ENCODE results near the gene FIGN. TPM values are rescaled to one million over a fixed set of nuclear protein-coding genes. Genes with fewer than 3 reads are reported as not detected.

Gene FIGN
- total and polyA plus RNA-seq, 2 donors from 2014 or later, result 1.1 to 8.0 TPM

DNA sequence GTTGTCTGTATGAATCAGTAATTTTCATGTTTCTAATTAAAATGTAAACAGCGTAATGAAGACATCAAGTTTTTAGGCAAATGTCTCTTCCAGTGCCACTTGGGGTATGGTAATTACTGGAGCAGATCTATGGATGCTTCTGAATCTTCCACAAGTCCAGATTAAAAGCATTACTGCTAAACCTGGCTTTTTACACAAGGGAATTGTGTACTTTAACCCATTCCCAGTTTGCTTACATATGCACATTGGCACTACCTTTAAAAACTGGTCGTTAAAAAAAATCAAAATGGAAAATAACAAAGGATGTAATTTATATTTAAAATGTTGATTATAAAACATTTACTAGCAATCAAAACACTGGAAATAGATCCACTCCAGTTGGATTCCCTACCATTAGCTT, 19.7 kb downstream of the FIGN start:
- H3K4me1 ChIP-seq (ENCODE audit: control insufficient read depth in 2 of 3, insufficient read depth in 2 of 3, low read depth in 1 of 3, low read length in 3 of 3), result peaks cover 0 to 8% (median 3%) of the 10 kb centered on the region in 3 donors
- no peak overlapping the region for H3K27ac ChIP-seq (ENCODE audit: low read depth in 2 of 2, low read length in 2 of 2)
- H3K9me3 ChIP-seq (ENCODE audit: control insufficient read depth in 2 of 3, insufficient read depth in 1 of 3, low read length in 3 of 3), result no peaks in the 10 kb centered on the region
- no peaks in the 10 kb centered on the region for H3K27me3 ChIP-seq (ENCODE audit: control insufficient read depth, insufficient read depth, low read length)
- DNase-seq, result no peak
- no peaks in the 10 kb centered on the region for H3K36me3 ChIP-seq (ENCODE audit: control insufficient read depth in 2 of 3, insufficient read depth in 3 of 3, low read length in 3 of 3)
- no peak overlapping the region for H3K9ac ChIP-seq (ENCODE audit: low read length in 3 of 3)
- no peak for TF ChIP-seq CTCF (IDR thresholded peaks at IDR 0.05; ENCODE audit: borderline replicate concordance, extremely low read depth, insufficient read depth)
- no peak overlapping the region for H3K4me3 ChIP-seq (ENCODE audit: low read length in 3 of 3)
- intact Hi-C loops (cut with DNase I), result no loop called here
- no peak for FAIRE-seq

DNA sequence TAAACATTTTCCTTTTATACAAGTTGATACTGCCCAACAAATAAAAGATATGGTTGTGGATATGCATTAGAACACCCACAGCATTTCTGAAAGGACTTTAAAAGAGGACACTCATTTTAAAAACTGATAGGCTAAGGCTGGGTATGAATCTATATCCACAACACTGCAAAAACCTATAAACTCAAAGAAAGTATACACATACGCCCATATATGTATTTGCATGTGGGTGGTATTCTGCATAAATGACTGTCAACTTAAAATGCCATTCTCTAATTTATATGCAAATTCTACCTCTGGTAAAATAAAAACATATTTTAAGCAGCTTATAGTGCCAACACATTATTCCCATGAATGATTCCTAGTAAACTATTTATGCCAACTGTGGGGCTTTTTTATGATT, 20.1 kb downstream of the FIGN start:
- FAIRE-seq, result no peak
- DNase-seq, result no peak
- Histone ChIP-seq H3K27me3 (ENCODE audit: control insufficient read depth, insufficient read depth, low read length) (no peaks in the 10 kb centered on the region), H3K4me1 (ENCODE audit: control insufficient read depth in 2 of 3, insufficient read depth in 2 of 3, low read depth in 1 of 3, low read length in 3 of 3) (peaks cover 0 to 8% (median 3%) of the 10 kb centered on the region in 3 donors), H3K27ac (ENCODE audit: low read depth in 2 of 2, low read length in 2 of 2) (no peak overlapping the region), H3K4me3 (ENCODE audit: low read length in 3 of 3) (no peak overlapping the region), H3K9ac (ENCODE audit: low read length in 3 of 3) (no peak overlapping the region), H3K36me3 (ENCODE audit: control insufficient read depth in 2 of 3, insufficient read depth in 3 of 3, low read length in 3 of 3) (no peaks in the 10 kb centered on the region), H3K9me3 (ENCODE audit: control insufficient read depth in 2 of 3, insufficient read depth in 1 of 3, low read length in 3 of 3) (no peaks in the 10 kb centered on the region)
- TF ChIP-seq CTCF (IDR thresholded peaks at IDR 0.05; ENCODE audit: borderline replicate concordance, extremely low read depth, insufficient read depth), result no peak
- intact Hi-C loops (cut with DNase I), result no loop called here

- H3K27me3 ChIP-seq (ENCODE audit: control insufficient read depth, insufficient read depth, low read length), result no peaks in the 10 kb centered on the region
- H3K9ac ChIP-seq (ENCODE audit: low read length in 3 of 3), result no peak overlapping the region
- peaks cover 0 to 8% (median 3%) of the 10 kb centered on the region in 3 donors for H3K4me1 ChIP-seq (ENCODE audit: control insufficient read depth in 2 of 3, insufficient read depth in 2 of 3, low read depth in 1 of 3, low read length in 3 of 3)
- intact Hi-C loops (cut with DNase I), result no loop called here
- H3K27ac ChIP-seq (ENCODE audit: low read depth in 2 of 2, low read length in 2 of 2), result no peak overlapping the region
- FAIRE-seq (no peak), DNase-seq (no peak)
- no peak overlapping the region for H3K4me3 ChIP-seq (ENCODE audit: low read length in 3 of 3)
- no peaks in the 10 kb centered on the region for H3K36me3 ChIP-seq (ENCODE audit: control insufficient read depth in 2 of 3, insufficient read depth in 3 of 3, low read length in 3 of 3)
- H3K9me3 ChIP-seq (ENCODE audit: control insufficient read depth in 2 of 3, insufficient read depth in 1 of 3, low read length in 3 of 3), result no peaks in the 10 kb centered on the region
- no peak for TF ChIP-seq CTCF (IDR thresholded peaks at IDR 0.05; ENCODE audit: borderline replicate concordance, extremely low read depth, insufficient read depth)
Observed at GRCh38 chr2:163715199-163715598, 20.6 kb downstream of the FIGN start.

Measured in kidney (tissue), 14 donors.